GM18519 (cell line): ENCODE results near the gene PRRX2.
"Not testable (repeated sequence)": the region's sequence is repeated elsewhere in the genome, so short reads cannot be mapped to it uniquely, and the experiment has no call there.

Source experiments
- ATAC-seq: cut with Tn5 transposase; IDR thresholded peaks from one replicate; pipeline ENCODE4 v1.9.1; 2021; ENCODE audit warnings: mild to moderate bottlenecking, moderate library complexity; ENCODE audit not compliant: unreplicated experiment, low FRiP score

Gene PRRX2

GRCh38 chr9:129649726-129650679 is 15.4 kb upstream of the PRRX2 start:
- no peak for ATAC-seq

DNA sequence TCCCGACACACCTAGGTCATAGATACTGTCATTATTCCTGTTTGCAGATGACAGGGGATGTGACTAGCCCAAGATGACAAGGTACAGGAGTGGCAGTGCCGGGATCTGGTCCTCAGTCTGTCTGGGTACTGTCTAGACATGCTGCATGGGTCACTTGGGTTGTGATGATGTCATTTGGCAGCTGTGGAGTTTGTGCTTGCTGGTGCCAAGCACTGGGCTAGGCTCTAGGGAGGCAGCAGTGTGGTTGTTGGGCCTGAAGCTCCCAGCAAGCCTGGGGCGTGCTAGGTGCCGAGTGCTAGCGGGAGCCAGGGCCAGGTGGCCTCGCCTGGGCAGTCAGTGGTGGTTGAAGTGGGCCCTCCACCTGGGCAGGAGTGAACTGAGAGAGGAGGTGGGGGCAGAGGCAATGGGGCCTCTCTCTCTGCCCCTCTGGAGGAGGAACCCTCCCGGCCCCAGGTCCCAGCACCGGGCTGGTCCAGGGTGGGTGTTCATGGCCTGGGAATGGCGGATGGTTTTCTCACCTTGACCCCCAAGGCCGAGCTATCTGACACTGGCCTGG is 14.7 kb upstream of the PRRX2 start:
- no peak for ATAC-seq

- ATAC-seq: no peak
These were observed 11.5 kb upstream of the PRRX2 start for GRCh38 chr9:129653823-129654553.

DNA sequence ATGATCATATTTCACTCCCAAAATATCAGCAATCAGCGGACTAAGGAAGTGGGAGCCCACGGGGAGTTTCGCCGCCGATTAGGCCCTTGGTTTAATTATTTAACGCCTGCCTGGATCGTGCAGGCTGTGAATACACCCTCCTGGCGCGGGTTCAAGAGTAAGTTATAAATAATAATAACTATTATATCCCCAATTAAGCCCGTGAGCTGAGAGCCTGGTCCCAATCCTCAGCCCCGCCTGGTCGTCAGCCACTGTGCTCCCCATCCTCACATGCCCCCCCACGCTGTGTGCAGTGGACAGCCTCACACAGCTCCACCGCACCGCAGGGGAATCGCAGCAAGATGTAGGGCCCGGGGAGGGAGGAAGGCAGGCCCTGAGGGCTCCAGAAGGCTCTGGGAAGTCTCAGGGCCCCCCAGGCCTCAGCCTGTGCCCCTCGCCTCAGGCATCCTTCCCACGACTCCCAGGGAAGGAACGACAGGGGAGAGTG is 10.8 kb upstream of the PRRX2 start:
- no peak for ATAC-seq

GRCh38 chr9:129655154-129655553 is 10.3 kb upstream of the PRRX2 start:
- ATAC-seq: no peak

DNA sequence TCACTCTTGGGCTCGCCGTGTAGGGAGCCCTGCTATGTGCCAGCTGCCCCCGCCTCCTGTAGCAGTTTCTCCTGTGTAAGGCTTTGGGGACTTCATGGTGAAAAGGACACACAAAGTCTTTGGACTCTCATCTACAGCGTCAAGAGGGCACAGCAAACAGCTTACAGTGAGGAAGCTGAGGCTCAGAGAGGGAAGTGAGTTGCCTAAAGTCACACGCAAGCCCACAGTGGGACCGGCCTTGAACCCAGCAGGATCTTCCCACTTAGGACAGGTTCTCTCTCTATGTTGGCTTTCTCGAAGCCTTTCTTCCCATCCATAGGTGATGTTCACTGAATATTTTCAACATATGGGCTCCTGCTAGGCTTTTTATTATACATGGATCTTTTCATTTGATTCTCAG is 9.8 kb upstream of the PRRX2 start:
- ATAC-seq: no peak

DNA sequence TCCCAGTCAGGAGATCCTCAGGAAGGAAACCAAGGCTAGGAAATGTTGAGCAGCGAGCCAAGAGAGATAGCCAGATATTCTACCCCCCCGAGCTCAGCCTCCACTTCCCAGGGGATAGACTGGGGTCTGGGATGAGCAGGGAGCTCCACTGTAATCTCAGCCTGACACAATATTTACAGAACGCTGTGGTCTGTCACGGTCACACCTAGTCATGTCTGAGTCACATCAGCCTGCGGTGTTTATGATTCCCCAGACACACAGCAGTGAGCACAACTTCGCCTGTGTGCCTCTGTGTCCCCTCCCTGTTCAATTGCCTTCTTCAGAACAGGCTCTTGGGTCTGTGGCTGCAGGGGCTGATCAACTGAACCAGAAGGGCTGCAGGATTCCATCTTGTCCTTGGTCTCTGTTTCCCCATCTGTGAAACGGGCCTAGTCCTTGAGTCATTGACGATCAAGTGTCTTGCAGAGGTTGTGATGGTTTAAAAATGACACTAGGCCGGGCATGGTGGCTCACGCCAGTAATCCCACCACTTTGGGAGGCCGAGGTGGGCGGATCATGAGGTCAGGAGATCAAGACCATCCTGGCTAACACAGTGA is 8.6 kb upstream of the PRRX2 start:
- no peak for ATAC-seq

- ATAC-seq: no peak
These were observed 4.4 kb upstream of the PRRX2 start for GRCh38 chr9:129661029-129661428.

DNA sequence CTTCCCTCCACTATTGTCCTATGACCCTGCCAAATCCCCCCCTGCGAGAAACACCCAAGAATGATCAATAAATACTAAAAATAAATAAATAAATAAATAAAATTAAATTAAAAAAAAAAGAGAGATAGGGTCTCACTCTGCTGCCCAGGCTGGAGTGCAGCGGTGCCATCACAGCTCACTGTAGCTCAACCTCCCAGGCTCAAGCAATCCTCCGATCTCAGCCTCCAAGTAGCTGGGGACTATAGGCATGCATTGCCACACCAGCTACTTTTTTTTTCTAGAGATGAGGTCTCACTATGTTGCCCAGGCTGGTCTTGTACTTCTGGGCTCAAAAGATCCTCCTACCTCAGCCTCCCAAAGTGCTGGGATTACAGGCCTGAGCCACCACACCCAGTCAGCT is 3.2 kb upstream of the PRRX2 start:
- ATAC-seq: not testable (repeated sequence)

DNA sequence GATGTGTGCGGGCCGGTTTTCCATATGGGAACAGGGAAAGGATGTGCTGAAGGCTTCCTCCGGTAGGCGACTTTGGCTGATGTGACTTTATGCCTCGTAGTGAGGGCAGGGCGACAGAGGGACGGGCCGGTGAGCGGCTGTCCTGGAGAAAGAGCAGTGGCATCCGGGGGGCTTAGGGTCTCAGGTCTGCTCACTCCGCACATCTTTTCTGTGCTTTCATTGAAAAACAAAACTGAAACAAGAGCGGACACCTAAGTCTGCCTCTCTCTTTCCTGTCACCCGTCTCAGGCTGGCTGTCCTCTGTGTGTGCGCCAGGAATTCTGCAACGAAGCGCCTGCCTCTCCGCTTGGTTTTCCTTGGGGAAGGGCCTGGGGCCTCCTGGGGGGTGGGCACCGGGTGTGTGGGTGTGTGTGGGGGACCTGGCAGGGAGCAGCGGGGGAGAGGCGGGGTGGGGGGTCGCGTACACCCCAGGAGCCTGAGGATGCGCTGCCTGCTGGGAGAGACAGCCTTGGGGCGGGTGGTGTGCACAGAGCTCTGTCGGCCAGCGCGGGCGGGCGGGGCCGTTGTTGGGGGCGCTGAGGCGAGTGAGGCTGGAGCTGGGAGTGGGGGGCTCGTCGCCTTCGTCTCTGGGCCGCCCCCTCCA is 580 bp upstream of the PRRX2 start:
- ATAC-seq: no peak

DNA sequence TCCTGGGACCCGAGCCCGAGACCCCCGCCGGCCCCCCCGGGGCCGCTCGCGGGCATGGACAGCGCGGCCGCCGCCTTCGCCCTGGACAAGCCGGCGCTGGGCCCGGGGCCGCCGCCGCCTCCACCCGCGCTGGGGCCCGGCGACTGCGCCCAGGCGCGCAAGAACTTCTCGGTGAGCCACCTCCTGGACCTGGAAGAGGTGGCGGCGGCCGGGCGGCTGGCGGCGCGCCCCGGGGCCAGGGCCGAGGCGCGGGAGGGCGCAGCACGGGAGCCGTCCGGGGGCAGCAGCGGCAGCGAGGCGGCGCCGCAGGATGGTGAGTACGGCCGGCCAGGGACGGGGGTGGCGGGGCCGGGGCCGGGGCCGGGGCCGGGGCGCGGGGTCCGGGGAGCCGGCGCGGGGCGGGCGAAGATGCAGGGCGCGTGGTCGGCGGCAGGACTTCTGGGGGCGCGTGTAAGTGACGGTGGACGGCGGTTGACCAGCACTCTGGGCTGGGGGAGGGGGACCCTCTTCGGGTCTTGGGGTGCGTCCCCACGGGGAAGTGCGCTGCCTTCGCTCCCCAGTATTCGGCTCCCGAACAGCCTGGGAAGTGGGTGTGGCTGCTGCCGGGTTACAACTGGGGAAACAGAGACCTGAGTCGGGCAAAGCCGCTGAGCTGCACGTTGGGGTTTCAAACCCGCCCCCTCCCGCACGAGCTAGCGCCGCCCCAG is 520 bp downstream of the PRRX2 start:
- no peak for ATAC-seq

GRCh38 chr9:129666575-129666974 is 1.1 kb downstream of the PRRX2 start:
- ATAC-seq: no peak

GRCh38 chr9:129667378-129667777 is 1.9 kb downstream of the PRRX2 start:
- no peak for ATAC-seq

DNA sequence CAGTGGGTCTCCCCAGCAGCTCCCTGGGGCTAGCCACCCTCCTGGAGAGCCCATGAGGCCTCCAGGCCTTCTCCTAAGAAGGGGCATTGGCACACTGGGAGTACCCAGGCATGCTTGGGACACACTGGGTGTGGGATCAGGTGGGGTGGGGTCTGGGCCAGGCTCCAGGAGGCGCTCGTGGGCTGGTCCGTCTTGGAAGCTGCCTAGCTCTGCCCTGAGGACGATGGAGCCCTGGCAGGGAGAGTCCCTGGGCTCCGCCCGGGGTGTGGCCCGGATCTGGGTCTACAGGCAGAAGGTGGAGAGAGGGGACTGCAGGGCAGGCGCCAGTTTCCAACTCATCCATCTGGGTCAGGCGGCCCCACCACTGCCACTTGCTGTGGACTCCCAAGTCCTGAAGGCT is 2.4 kb downstream of the PRRX2 start:
- no peak for ATAC-seq

GRCh38 chr9:129669141-129669718 is 3.8 kb downstream of the PRRX2 start:
- no peak for ATAC-seq

GRCh38 chr9:129669946-129670345 is 4.5 kb downstream of the PRRX2 start:
- no peak for ATAC-seq

- no peak for ATAC-seq
These were observed 5.6 kb downstream of the PRRX2 start for GRCh38 chr9:129671065-129671464.

GRCh38 chr9:129671519-129671918 is 6.1 kb downstream of the PRRX2 start:
- ATAC-seq: no peak

- ATAC-seq: no peak
These were observed 7.3 kb downstream of the PRRX2 start for GRCh38 chr9:129672702-129673101.
